HEK293T (cell line): ENCODE results near the gene CDC45.

ENCODE experiments used
- CTCF ChIA-PET: fragments of 350-600 bp; formaldehyde crosslinking; extraction: SDS; loops from one replicate; lab custom pipeline; 2021; ENCODE audit warnings: antibody characterized with exemption, inconsistent platforms; lab: Yijun Ruan, JAX
- POLR2A ChIA-PET: fragments of 350-600 bp; formaldehyde crosslinking; extraction: SDS; loops from one replicate; lab custom pipeline; 2020; ENCODE audit warnings: antibody characterized with exemption, inconsistent platforms; lab: Yijun Ruan, JAX
- DNase-seq: peaks from one replicate; pipeline ENCODE4 v3.0.0; 2012; ENCODE audit warnings: mixed read lengths; ENCODE audit errors: extremely low spot score
- ARNT ChIP-seq: fragments of 450-650 bp; IDR thresholded peaks from 2 replicates; pipeline ENCODE4 v1.6.1; 2017; ENCODE audit warnings: mild to moderate bottlenecking
- BHLHE40 ChIP-seq: fragments of 450-650 bp; IDR thresholded peaks from 2 replicates; pipeline ENCODE4 v1.6.1; 2016; ENCODE audit warnings: mild to moderate bottlenecking, moderate library complexity, borderline replicate concordance
- CTBP1 ChIP-seq: fragments of 450-650 bp; IDR thresholded peaks from 2 replicates; pipeline ENCODE4 v1.6.1; 2016; ENCODE audit warnings: borderline replicate concordance
- ELF4 ChIP-seq: fragments of 450-650 bp; IDR thresholded peaks from 2 replicates; pipeline ENCODE4 v1.6.1; 2017; ENCODE audit warnings: antibody characterized with exemption
- FOXA1 ChIP-seq: fragments of 450-650 bp; IDR thresholded peaks from 2 replicates; pipeline ENCODE4 v1.6.1; 2016; ENCODE audit warnings: mild to moderate bottlenecking
- FOXK2 ChIP-seq: fragments of 450-650 bp; IDR thresholded peaks from 2 replicates; pipeline ENCODE4 v1.6.1; 2016; ENCODE audit warnings: mild to moderate bottlenecking
- FOXM1 ChIP-seq: fragments of 450-650 bp; IDR thresholded peaks from 2 replicates; pipeline ENCODE4 v1.6.1; 2017; ENCODE audit warnings: mild to moderate bottlenecking, borderline replicate concordance
- HDGF ChIP-seq: fragments of 450-650 bp; IDR thresholded peaks from 2 replicates; pipeline ENCODE4 v1.6.1; 2017; ENCODE audit warnings: antibody characterized with exemption, borderline replicate concordance
- L3MBTL2 ChIP-seq: fragments of 450-650 bp; conservative IDR thresholded peaks from 2 replicates; pipeline ENCODE4 v1.6.1; 2016; ENCODE audit warnings: mild to moderate bottlenecking
- LEF1 ChIP-seq: fragments of 450-650 bp; IDR thresholded peaks from 2 replicates; pipeline ENCODE4 v1.6.1; 2017; ENCODE audit warnings: mild to moderate bottlenecking, borderline replicate concordance
- NFRKB ChIP-seq: fragments of 450-650 bp; IDR thresholded peaks from 2 replicates; pipeline ENCODE4 v1.6.1; 2016; ENCODE audit warnings: mild to moderate bottlenecking, moderate library complexity
- PKNOX1 ChIP-seq: fragments of 450-650 bp; IDR thresholded peaks from 2 replicates; pipeline ENCODE4 v1.6.1; 2016
- SP1 ChIP-seq: fragments of 450-650 bp; IDR thresholded peaks from 2 replicates; pipeline ENCODE4 v1.6.1; 2017
- SUZ12 ChIP-seq: fragments of 450-650 bp; IDR thresholded peaks from 2 replicates; pipeline ENCODE4 v1.6.1; 2016; ENCODE audit warnings: mild to moderate bottlenecking
- TARDBP ChIP-seq: fragments of 450-650 bp; IDR thresholded peaks from 2 replicates; pipeline ENCODE4 v1.6.1; 2016
- ZNF384 ChIP-seq: fragments of 450-650 bp; IDR thresholded peaks from 2 replicates; pipeline ENCODE4 v1.6.1; 2016

CDC45 gene

GRCh38 chr22:19453718-19454117 is 26.0 kb upstream of the CDC45 start:
- ChIA-PET POLR2A (no interaction called here), CTCF (interaction anchor here (0.9 kb wide), 1 partner anchor 20 kb away, joined by 3 read pairs; no protein-coding TSS in a partner anchor)
- no peak for DNase-seq
- no peak for TF ChIP-seq FOXA1

- DNase-seq, result no peak
- ChIA-PET POLR2A (no interaction called here), CTCF (interaction anchor here (0.9 kb wide), 1 partner anchor 20 kb away, joined by 3 read pairs; no protein-coding TSS in a partner anchor)
- no peak for TF ChIP-seq TARDBP
- TF ChIP-seq ELF4, result no peak
- no peak for TF ChIP-seq L3MBTL2
- TF ChIP-seq LEF1, result no peak
These were observed 25.6 kb upstream of the CDC45 start for GRCh38 chr22:19454156-19454555.

DNA sequence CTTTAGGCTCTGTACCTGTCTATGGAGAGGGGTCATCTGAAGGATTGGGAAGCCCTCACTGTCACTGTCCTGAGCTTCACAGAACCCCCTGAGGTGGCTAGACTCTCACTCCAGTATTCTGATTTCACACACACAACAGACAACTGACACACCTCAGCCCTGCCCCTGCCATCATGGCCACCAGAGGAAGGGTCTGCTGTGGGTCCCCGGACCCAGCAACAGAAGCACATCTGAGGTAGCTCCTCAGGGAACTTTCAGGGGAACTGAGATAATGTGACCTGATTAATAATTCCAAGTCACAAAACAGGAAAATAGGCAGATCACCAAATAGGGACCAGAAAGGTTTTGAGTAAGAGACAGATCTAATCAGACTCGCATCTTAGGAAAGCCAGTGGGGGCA is 24.7 kb upstream of the CDC45 start:
- no peak for TF ChIP-seq ARNT
- no peak for TF ChIP-seq SUZ12
- TF ChIP-seq BHLHE40, result no peak
- no peak for TF ChIP-seq NFRKB
- TF ChIP-seq FOXK2, result no peak
- TF ChIP-seq L3MBTL2, result no peak
- ChIA-PET POLR2A (no interaction called here), CTCF (no interaction called here)
- DNase-seq, result no peak

- DNase-seq, result no peak
- ChIA-PET CTCF (no interaction called here), POLR2A (no interaction called here)
- no peak for TF ChIP-seq HDGF
- no peak for TF ChIP-seq LEF1
- no peak for TF ChIP-seq PKNOX1
- TF ChIP-seq SP1, result no peak
- no peak for TF ChIP-seq FOXM1
- no peak for TF ChIP-seq TARDBP
- no peak for TF ChIP-seq ELF4
- no peak for TF ChIP-seq ARNT
- TF ChIP-seq SUZ12, result no peak
- TF ChIP-seq FOXK2, result no peak
- no peak for TF ChIP-seq CTBP1
- no peak for TF ChIP-seq ZNF384
- no peak for TF ChIP-seq NFRKB
- no peak for TF ChIP-seq BHLHE40
- TF ChIP-seq FOXA1, result no peak
- TF ChIP-seq L3MBTL2, result no peak
These were observed 23.9 kb upstream of the CDC45 start for GRCh38 chr22:19455585-19456370.

- no peak for DNase-seq
- ChIA-PET CTCF (no interaction called here), POLR2A (no interaction called here)
- no peak for TF ChIP-seq FOXM1
- TF ChIP-seq TARDBP, result no peak
- TF ChIP-seq FOXA1, result no peak
- no peak for TF ChIP-seq PKNOX1
- no peak for TF ChIP-seq FOXK2
- TF ChIP-seq L3MBTL2, result no peak
- TF ChIP-seq SUZ12, result no peak
- TF ChIP-seq ARNT, result no peak
- no peak for TF ChIP-seq CTBP1
- no peak for TF ChIP-seq HDGF
- TF ChIP-seq LEF1, result no peak
- no peak for TF ChIP-seq BHLHE40
- TF ChIP-seq ELF4, result no peak
- no peak for TF ChIP-seq SP1
- no peak for TF ChIP-seq NFRKB
- no peak for TF ChIP-seq ZNF384
These were observed 23.2 kb upstream of the CDC45 start for GRCh38 chr22:19456541-19456940.

DNA sequence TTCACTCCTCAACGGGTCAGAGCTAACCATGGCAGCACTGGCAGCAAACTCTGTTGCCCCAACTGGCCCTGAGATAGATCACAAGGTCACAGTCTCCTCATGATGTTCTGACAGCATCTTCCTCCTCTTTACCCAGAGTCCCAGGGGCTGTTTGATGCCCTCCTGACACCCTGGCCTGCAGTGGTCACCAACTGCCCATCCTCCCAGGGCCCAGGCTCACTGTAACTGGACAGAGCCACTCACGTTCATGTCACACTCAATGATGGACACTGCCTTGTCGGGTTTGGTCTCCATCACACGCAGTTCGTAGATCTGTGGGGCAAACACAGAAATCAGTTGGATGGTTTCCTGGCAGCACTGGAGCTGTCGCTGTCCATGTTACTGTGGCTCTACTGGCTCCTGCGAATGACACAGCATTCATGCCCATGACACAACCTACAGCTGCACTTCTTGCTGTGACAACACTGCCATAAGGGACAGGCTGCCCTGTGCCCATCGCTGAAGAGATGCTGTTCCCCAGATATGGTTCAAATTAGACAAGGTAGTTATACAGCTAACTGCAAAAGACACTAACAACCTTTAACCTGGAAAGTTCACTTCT is 21.8 kb upstream of the CDC45 start:
- CTCF ChIA-PET, result no interaction called here
- POLR2A ChIA-PET, result no interaction called here
- no peak for TF ChIP-seq ZNF384
- TF ChIP-seq PKNOX1, result no peak
- no peak for TF ChIP-seq FOXA1
- DNase-seq, result no peak

- POLR2A ChIA-PET, result no interaction called here
- CTCF ChIA-PET, result no interaction called here
- DNase-seq, result no peak
- no peak for TF ChIP-seq SP1
- no peak for TF ChIP-seq ZNF384
- TF ChIP-seq NFRKB, result no peak
- no peak for TF ChIP-seq ARNT
- TF ChIP-seq HDGF, result no peak
- TF ChIP-seq FOXK2, result no peak
- TF ChIP-seq PKNOX1, result no peak
These were observed 19.7 kb upstream of the CDC45 start for GRCh38 chr22:19460036-19460435.
